GM19452 (cell line): Measurements from ENCODE around the gene PLXNA1.

Experiments used
- ATAC-seq: cut with Tn5 transposase; IDR thresholded peaks from one replicate; pipeline ENCODE4 v1.9.1; 2021; ENCODE audit not compliant: unreplicated experiment

The PLXNA1 gene

GRCh38 chr3:126952983-126953660, 29.8 kb upstream of the PLXNA1 start:
- no peak for ATAC-seq

- peak; percentile 72 for ATAC-seq
Measured at GRCh38 chr3:126954141-126954842, 28.6 kb upstream of the PLXNA1 start.

- peak; percentile 80 for ATAC-seq
Measured at GRCh38 chr3:126955004-126955790, 27.7 kb upstream of the PLXNA1 start.

- ATAC-seq = no peak
Measured at GRCh38 chr3:126956361-126956760, 26.6 kb upstream of the PLXNA1 start.

- ATAC-seq = no peak
Measured at GRCh38 chr3:126956866-126957650, 25.9 kb upstream of the PLXNA1 start.

GRCh38 chr3:126957776-126958637, 24.9 kb upstream of the PLXNA1 start:
- no peak for ATAC-seq

GRCh38 chr3:126958638-126959085, 24.3 kb upstream of the PLXNA1 start:
- ATAC-seq = no peak

GRCh38 chr3:126959136-126959920, 23.6 kb upstream of the PLXNA1 start:
- ATAC-seq = no peak

- no peak for ATAC-seq
Measured at GRCh38 chr3:126959921-126960603, 22.9 kb upstream of the PLXNA1 start.

- no peak for ATAC-seq
Measured at GRCh38 chr3:126960604-126960995, 22.3 kb upstream of the PLXNA1 start.

- no peak for ATAC-seq
Measured at GRCh38 chr3:126961191-126961790, 21.6 kb upstream of the PLXNA1 start.

GRCh38 chr3:126961791-126962461, 21.0 kb upstream of the PLXNA1 start:
- ATAC-seq = no peak

- ATAC-seq = no peak
Measured at GRCh38 chr3:126962756-126963155, 20.2 kb upstream of the PLXNA1 start.

GRCh38 chr3:126963261-126964190, 19.4 kb upstream of the PLXNA1 start:
- no peak for ATAC-seq

- no peak for ATAC-seq
Measured at GRCh38 chr3:126964261-126964660, 18.7 kb upstream of the PLXNA1 start.

GRCh38 chr3:126964950-126965349, 18.0 kb upstream of the PLXNA1 start:
- no peak for ATAC-seq
